Measurements from ENCODE around the gene PTGES. TPM values are rescaled to one million over a fixed set of nuclear protein-coding genes. Genes with fewer than 3 reads are reported as not detected.

PTGES gene
- total and polyA plus RNA-seq, 9 of the 15 experiments (the other 6 are each of a cell fraction or from before 2014, with no cell fraction given), result 0.13 TPM; not detected in 8

DNA sequence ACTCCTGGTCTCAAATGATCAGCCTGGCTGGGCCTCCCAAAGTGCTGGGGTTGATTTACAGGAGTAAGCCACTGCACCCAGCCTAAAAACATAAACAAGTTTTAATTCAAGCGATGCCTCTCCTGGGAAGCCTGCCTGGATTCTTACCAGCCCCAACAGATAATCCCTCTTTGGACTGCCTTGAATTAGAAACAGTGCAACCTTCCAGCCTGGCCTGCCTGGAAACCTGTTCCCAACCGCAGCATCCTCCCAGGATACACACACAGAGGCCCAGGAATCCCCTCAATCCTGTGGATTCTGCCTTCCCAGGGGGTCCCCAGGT lies 19.2 kb downstream of the PTGES start:
- FAIRE-seq (no peak), ATAC-seq (no peak), DNase-seq (ENCODE audit: extremely low read depth in 1 of 4, low spot score in 3 of 4) (no peak)
- ChIA-PET POLR2A (interaction anchor here (1.2 kb wide), 1 partner anchor 57 kb away, joined by 3 read pairs; no protein-coding TSS in a partner anchor), CTCF (ENCODE audit: low intra/inter-chr PET ratio) (no interaction called here)
- Histone ChIP-seq H3K4me2 (ENCODE audit: insufficient read depth, low read length) (no peak overlapping the region), H3K79me2 (ENCODE audit: control insufficient read depth, insufficient read depth, low read length) (no peaks in the 10 kb centered on the region), H3K9ac (ENCODE audit: insufficient read depth in 1 of 2, low read depth in 2 of 2, low read length in 2 of 2) (peak overlapping the region in 1 of 2 experiments; percentile 77; a peak in 2 of 4 replicates), H3K9me1 (ENCODE audit: control insufficient read depth, insufficient read depth, low read length) (no peaks in the 10 kb centered on the region), H3K36me3 (ENCODE audit: control insufficient read depth, insufficient read depth, low read length) (no peaks in the 10 kb centered on the region), H4K20me1 (replicated peaks; ENCODE audit: control insufficient read depth, insufficient read depth, low read length) (no peaks in the 10 kb centered on the region), H3K4me3 (no peak overlapping the region), H3K27ac (ENCODE audit: extremely low read depth, low read depth, low read length) (no peak overlapping the region), H2AFZ (ENCODE audit: low read depth, low read length) (no peak overlapping the region), H3K9me3 (replicated peaks; ENCODE audit: control insufficient read depth, insufficient read depth, low read depth, low read length) (no peaks in the 10 kb centered on the region), H3K4me1 (replicated peaks in 1 of 2; ENCODE audit: control insufficient read depth in 2 of 2, insufficient read depth in 2 of 2, low read length in 2 of 2) (peaks cover 6 to 36% of the 10 kb centered on the region in 2 experiments; a peak in 4 of 5 replicates), H3K27me3 (ENCODE audit: control insufficient read depth in 2 of 2, insufficient read depth in 2 of 2, low read length in 2 of 2) (peaks cover 26 to 44% of the 10 kb centered on the region in 2 experiments)
- WGBS (ENCODE audit: insufficient coverage, low coverage, missing lambda C conversion rate), result 2% methylated on average over 2 of the region's 2 CpGs
- no TSS peak for BruUV-seq (replicated peaks)
- in situ Hi-C loops (cut with MboI), result no loop called here
- TF ChIP-seq, protein P1, sequence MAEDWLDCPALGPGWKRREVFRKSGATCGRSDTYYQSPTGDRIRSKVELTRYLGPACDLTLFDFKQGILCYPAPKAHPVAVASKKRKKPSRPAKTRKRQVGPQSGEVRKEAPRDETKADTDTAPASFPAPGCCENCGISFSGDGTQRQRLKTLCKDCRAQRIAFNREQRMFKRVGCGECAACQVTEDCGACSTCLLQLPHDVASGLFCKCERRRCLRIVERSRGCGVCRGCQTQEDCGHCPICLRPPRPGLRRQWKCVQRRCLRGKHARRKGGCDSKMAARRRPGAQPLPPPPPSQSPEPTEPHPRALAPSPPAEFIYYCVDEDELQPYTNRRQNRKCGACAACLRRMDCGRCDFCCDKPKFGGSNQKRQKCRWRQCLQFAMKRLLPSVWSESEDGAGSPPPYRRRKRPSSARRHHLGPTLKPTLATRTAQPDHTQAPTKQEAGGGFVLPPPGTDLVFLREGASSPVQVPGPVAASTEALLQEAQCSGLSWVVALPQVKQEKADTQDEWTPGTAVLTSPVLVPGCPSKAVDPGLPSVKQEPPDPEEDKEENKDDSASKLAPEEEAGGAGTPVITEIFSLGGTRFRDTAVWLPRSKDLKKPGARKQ (CRISPR knock-in tag; IDR thresholded peaks at IDR 0.05), result no peak
- TF ChIP-seq ELF1 (tag; IDR thresholded peaks at IDR 0.05) (no peak), ZFP36 (IDR thresholded peaks at IDR 0.05; ENCODE audit: low read depth, low read length, partially characterized antibody) (peak; percentile 84), POLR3A (IDR thresholded peaks at IDR 0.05; ENCODE audit: borderline replicate concordance, extremely low read depth, insufficient read depth, insufficient read length) (no peak)
- intact Hi-C loops (cut with micrococcal nuclease), result loop anchor here (10.0 kb wide), 1 partner anchor 151 kb away; no protein-coding TSS in a partner anchor
